ELR (cell line): ENCODE measurements around the gene TBX4.
"Not testable (repeated sequence)": the region's sequence is repeated elsewhere in the genome, so short reads cannot be mapped to it uniquely, and the experiment has no call there.

Source experiments
- DNase-seq: peaks from one replicate; pipeline ENCODE4 v3.0.0-alpha.2; 2015; ENCODE audit warnings: low read depth

Gene TBX4

GRCh38 chr17:61483778-61484116, 31.5 kb downstream of the TBX4 start:
- no peak for DNase-seq

GRCh38 chr17:61484174-61484573, 32.0 kb downstream of the TBX4 start:
- DNase-seq: no peak

GRCh38 chr17:61485067-61485775, 33.0 kb downstream of the TBX4 start:
- peak; percentile 64 for DNase-seq

- DNase-seq: peak; percentile 29
Measured at GRCh38 chr17:61486135-61487120, 34.2 kb downstream of the TBX4 start.

- DNase-seq: no peak
Measured at GRCh38 chr17:61487161-61487988, 35.2 kb downstream of the TBX4 start.

GRCh38 chr17:61487989-61488595, 35.9 kb downstream of the TBX4 start:
- DNase-seq: no peak

GRCh38 chr17:61488878-61489718, 36.9 kb downstream of the TBX4 start:
- DNase-seq: no peak

- no peak for DNase-seq
Measured at GRCh38 chr17:61489719-61490490, 37.7 kb downstream of the TBX4 start.

- DNase-seq: peak; percentile 91
Measured at GRCh38 chr17:61490540-61490975, 38.3 kb downstream of the TBX4 start.

- no peak for DNase-seq
Measured at GRCh38 chr17:61491981-61492380, 39.8 kb downstream of the TBX4 start.

- DNase-seq: peak; percentile 72
Measured at GRCh38 chr17:61492759-61493526, 40.7 kb downstream of the TBX4 start.

GRCh38 chr17:61493830-61494324, 41.7 kb downstream of the TBX4 start:
- not testable (repeated sequence) for DNase-seq

GRCh38 chr17:61494325-61495160, 42.3 kb downstream of the TBX4 start:
- DNase-seq: no peak

- peak; percentile 85 for DNase-seq
Measured at GRCh38 chr17:61495161-61495857, 43.1 kb downstream of the TBX4 start.

- no peak for DNase-seq
Measured at GRCh38 chr17:61496174-61496956, 44.1 kb downstream of the TBX4 start.

GRCh38 chr17:61496957-61497653, 44.9 kb downstream of the TBX4 start:
- no peak for DNase-seq
